K562 (cell line): ENCODE measurements around the gene ELMO3. TPM values are rescaled to one million over a fixed set of nuclear protein-coding genes. Genes with fewer than 3 reads are reported as not detected.

Experiments used
- CBFA2T2 ChIP-seq: fragments of 450-650 bp; conservative IDR thresholded peaks from 2 replicates; pipeline ENCODE4 v1.6.1; 2017; ENCODE audit warnings: mild to moderate bottlenecking
- CBFA2T3 ChIP-seq: fragments of 450-650 bp; IDR thresholded peaks from 2 replicates; pipeline ENCODE4 v1.6.1; 2017
- CTBP1 ChIP-seq: fragments of 450-650 bp; IDR thresholded peaks from 2 replicates; pipeline ENCODE4 v1.6.1; 2016; ENCODE audit warnings: borderline replicate concordance
- GTF2F1 ChIP-seq: IDR thresholded peaks from 2 replicates; pipeline ENCODE4 v1.6.1; 2011; ENCODE audit warnings: low read depth, low read length, improper control_type of control experiment
- KAT8 ChIP-seq: fragments of 450-650 bp; IDR thresholded peaks from 2 replicates; pipeline ENCODE4 v1.6.1; 2016; ENCODE audit warnings: low read depth, mild to moderate bottlenecking
- KDM5B ChIP-seq: fragments of 200-600 bp; sonication (generic); IDR thresholded peaks from 2 replicates; pipeline ENCODE4 v1.6.1; 2012; ENCODE audit warnings: low read depth, mild to moderate bottlenecking, moderate library complexity, low read length, control low read depth, inconsistent platforms; ENCODE audit not compliant: insufficient replicate concordance
- KHSRP ChIP-seq: fragments of 450-650 bp; IDR thresholded peaks from 2 replicates; pipeline ENCODE4 v1.6.1; 2017
- NRF1 ChIP-seq, 2 experiments: fragments of 450-650 bp; IDR thresholded peaks in 1 of 2; conservative IDR thresholded peaks in 1 of 2; 2 replicates each; pipeline ENCODE4 v1.6.1; 2014; ENCODE audit warnings: mild to moderate bottlenecking in 2 of 2
- PTBP1 ChIP-seq: fragments of 200-400 bp; formaldehyde crosslinking; IDR thresholded peaks from 2 replicates; pipeline ENCODE4 v1.6.1; 2017; ENCODE audit warnings: low read depth, low read length
- SMAD1 ChIP-seq: fragments of 150-350 bp; IDR thresholded peaks from 2 replicates; pipeline ENCODE4 v1.6.1; 2014; ENCODE audit warnings: low read length, low read depth; ENCODE audit not compliant: partially characterized antibody
- TAF1 ChIP-seq: IDR thresholded peaks from 2 replicates; pipeline ENCODE4 v1.6.1; 2011; ENCODE audit warnings: mild to moderate bottlenecking, low read length, moderate library complexity; ENCODE audit not compliant: insufficient read depth, control insufficient read depth, severe bottlenecking; ENCODE audit errors: extremely low read depth
- TBP ChIP-seq: optimal IDR thresholded peaks from 2 replicates; pipeline ENCODE3; 2011; ENCODE audit warnings: low read depth, low read length, improper control_type of control experiment
- TRIM24 ChIP-seq, 2 experiments: fragments of 450-650 bp; IDR thresholded peaks; 2 replicates each; pipeline ENCODE4 v1.6.1; 2016
- U2AF1 ChIP-seq: fragments of 200-400 bp; formaldehyde crosslinking; optimal IDR thresholded peaks from 2 replicates; pipeline ENCODE3; 2017; ENCODE audit warnings: mild to moderate bottlenecking, low read depth, low read length, moderate library complexity
- ZC3H11A ChIP-seq: IDR thresholded peaks from 2 replicates; pipeline ENCODE4 v1.6.1; 2012; ENCODE audit warnings: low read depth, low read length, improper control_type of control experiment
- polyA plus RNA-seq, 8 experiments: library from polyadenylated mRNA; depleted of rRNA in 4 of 8; stranded (reverse) in 5 of 8; unstranded in 3 of 8; fragments of >200 nt; fragmentation: Nextera tagmentation in 2 of 8; fragmentation: Illumina TruSeq in 1 of 8; extraction: Ambion mirVana in 2 of 8; extraction: Trizol in 1 of 8; gene quantifications; 2 replicates each; pipeline versions ENCODE4 v1.2.1 to v1.2.3, GENCODE V29; 2011 to 2014; ENCODE audit warnings: inconsistent platforms in 1 of 8, missing spikeins in 1 of 8
- total RNA-seq, 7 experiments: library from RNA; depleted of rRNA in 6 of 7; stranded (reverse); fragments of >200 nt in 6 of 7; fragmentation: Illumina TruSeq in 2 of 7; extraction: Trizol in 2 of 7; gene quantifications; 2 replicates each; pipeline versions ENCODE4 v1.2.1 to v1.2.3, GENCODE V29; 2011 to 2021; ENCODE audit warnings: low replicate concordance in 1 of 7
- TF ChIP-seq, protein P1 (sequence below): fragments of 250-450 bp; sonication (Bioruptor Pico); IDR thresholded peaks from 2 replicates; pipeline ENCODE4 v1.9.0; 2021; ENCODE audit warnings: mild to moderate bottlenecking, inconsistent platforms
- TF ChIP-seq, protein P2 (sequence below): sonication (generic); formaldehyde crosslinking; IDR thresholded peaks from 2 replicates; pipeline ENCODE4 v1.9.0; 2022; ENCODE audit warnings: mild to moderate bottlenecking, missing genetic modification reagents
- TF ChIP-seq, protein P3 (sequence below): sonication (generic); formaldehyde crosslinking; IDR thresholded peaks from 2 replicates; pipeline ENCODE4 v1.8.1; 2023; ENCODE audit warnings: mild to moderate bottlenecking, missing genetic modification reagents, moderate library complexity
- TF ChIP-seq, protein P4 (sequence below), 2 experiments: IDR thresholded peaks; 2 replicates each; pipeline ENCODE4 v1.6.1; 2011; ENCODE audit warnings: borderline replicate concordance in 1 of 2, control low read depth in 1 of 2, low read depth in 1 of 2, low read length in 1 of 2, mild to moderate bottlenecking in 1 of 2, mixed read lengths in 1 of 2, moderate library complexity in 1 of 2; ENCODE audit not compliant: insufficient read depth in 1 of 2, insufficient read length in 1 of 2, poor library complexity in 1 of 2, severe bottlenecking in 1 of 2; ENCODE audit errors: extremely low read depth in 1 of 2
- TF ChIP-seq, protein P5 (sequence below): fragments of 450-650 bp; IDR thresholded peaks from 2 replicates; pipeline ENCODE4 v1.6.1; 2016; ENCODE audit warnings: mild to moderate bottlenecking

Gene ELMO3
- total and polyA plus RNA-seq, 9 of the 15 experiments (the other 6 are each of a cell fraction or from before 2014, with no cell fraction given): 0.04 to 5.1 (median 1.5) TPM

DNA sequence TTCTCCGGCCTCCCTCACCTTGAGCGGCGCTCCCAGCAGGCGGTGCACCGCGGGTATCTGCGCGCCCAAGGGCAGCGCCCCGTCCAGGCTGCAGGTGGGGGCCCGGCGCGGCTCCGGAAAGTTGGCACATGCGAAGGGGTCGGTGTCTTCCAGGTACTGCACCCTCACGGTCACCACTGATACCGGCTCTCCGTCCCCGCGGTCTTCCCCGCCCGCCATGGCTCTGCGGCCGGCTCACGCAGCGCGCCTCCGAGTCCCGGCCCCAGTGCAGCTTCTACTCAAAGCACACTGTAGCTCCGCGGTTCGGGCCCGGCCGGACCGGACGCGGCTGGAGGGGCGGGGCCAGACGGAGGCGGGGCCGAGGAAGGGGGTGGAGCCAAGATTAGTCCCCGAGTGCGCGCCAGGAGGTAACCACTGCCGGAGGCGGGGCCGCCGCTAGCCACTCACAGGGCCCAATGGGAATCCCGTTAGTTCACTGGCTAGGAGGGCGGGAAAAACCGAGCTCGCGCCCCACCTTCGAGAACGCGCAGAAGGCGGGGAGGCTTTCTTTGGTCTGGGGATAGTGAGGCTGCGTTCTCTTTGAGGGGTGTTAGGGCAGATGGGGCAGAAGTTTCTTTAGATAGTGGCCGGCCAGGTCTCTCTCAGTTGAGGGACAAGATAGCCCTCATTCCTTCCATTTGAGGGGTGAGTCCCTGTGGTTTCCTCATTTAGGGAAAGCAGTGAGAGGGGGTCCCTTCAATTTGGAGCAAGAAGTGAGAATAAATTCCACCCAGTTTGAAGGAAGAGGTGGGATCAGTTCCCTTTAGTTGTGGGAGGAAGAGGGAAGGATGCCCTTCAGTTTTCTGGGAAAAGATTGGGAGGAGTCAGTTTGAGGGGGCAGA lies 48.5 kb downstream of the ELMO3 start, which contains the start of gene FHOD1 (continued):
- TF ChIP-seq TBP (peak; percentile 76), CBFA2T3 (no peak), SMAD1 (peak; percentile 21), TAF1 (peak; percentile 89), TRIM24 (IDR thresholded peaks at IDR 0.05) (0 out of 4 replicates have a peak, but pooled peaks of 1 of the 2 experiments have one; percentile 3), ZC3H11A (no peak), KDM5B (peak; percentile 45), GTF2F1 (peak; percentile 16; the same call in 1 of the 2 replicates), CTBP1 (peak; percentile 63), KHSRP (no peak), U2AF1 (peak; percentile 69), KAT8 (no peak), NRF1 (conservative IDR thresholded peaks at IDR 0.05 in 1 of 2, IDR thresholded peaks at IDR 0.05 in 1 of 2) (peak; percentile 81 to 84), CBFA2T2 (no peak), PTBP1 (0 out of 2 replicates have a peak, but pooled peaks have one; percentile 8)
- TF ChIP-seq, protein P1, sequence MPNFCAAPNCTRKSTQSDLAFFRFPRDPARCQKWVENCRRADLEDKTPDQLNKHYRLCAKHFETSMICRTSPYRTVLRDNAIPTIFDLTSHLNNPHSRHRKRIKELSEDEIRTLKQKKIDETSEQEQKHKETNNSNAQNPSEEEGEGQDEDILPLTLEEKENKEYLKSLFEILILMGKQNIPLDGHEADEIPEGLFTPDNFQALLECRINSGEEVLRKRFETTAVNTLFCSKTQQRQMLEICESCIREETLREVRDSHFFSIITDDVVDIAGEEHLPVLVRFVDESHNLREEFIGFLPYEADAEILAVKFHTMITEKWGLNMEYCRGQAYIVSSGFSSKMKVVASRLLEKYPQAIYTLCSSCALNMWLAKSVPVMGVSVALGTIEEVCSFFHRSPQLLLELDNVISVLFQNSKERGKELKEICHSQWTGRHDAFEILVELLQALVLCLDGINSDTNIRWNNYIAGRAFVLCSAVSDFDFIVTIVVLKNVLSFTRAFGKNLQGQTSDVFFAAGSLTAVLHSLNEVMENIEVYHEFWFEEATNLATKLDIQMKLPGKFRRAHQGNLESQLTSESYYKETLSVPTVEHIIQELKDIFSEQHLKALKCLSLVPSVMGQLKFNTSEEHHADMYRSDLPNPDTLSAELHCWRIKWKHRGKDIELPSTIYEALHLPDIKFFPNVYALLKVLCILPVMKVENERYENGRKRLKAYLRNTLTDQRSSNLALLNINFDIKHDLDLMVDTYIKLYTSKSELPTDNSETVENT (CRISPR knock-in tag): peak; percentile 56; the same call in 1 of the 2 replicates
- TF ChIP-seq, protein P2, sequence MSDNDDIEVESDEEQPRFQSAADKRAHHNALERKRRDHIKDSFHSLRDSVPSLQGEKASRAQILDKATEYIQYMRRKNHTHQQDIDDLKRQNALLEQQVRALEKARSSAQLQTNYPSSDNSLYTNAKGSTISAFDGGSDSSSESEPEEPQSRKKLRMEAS (CRISPR knock-in tag): peak; percentile 82
- TF ChIP-seq, protein P3, sequence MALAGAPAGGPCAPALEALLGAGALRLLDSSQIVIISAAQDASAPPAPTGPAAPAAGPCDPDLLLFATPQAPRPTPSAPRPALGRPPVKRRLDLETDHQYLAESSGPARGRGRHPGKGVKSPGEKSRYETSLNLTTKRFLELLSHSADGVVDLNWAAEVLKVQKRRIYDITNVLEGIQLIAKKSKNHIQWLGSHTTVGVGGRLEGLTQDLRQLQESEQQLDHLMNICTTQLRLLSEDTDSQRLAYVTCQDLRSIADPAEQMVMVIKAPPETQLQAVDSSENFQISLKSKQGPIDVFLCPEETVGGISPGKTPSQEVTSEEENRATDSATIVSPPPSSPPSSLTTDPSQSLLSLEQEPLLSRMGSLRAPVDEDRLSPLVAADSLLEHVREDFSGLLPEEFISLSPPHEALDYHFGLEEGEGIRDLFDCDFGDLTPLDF (CRISPR knock-in tag): peak; percentile 96
- TF ChIP-seq, protein P4, sequence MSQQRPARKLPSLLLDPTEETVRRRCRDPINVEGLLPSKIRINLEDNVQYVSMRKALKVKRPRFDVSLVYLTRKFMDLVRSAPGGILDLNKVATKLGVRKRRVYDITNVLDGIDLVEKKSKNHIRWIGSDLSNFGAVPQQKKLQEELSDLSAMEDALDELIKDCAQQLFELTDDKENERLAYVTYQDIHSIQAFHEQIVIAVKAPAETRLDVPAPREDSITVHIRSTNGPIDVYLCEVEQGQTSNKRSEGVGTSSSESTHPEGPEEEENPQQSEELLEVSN (IDR thresholded peaks at IDR 0.05; ENCODE audit: borderline replicate concordance in 1 of 2, extremely low read depth in 1 of 2, insufficient read depth in 1 of 2, insufficient read length in 1 of 2, low read depth in 1 of 2, low read length in 1 of 2, poor library complexity in 1 of 2, severe bottlenecking in 1 of 2): peak; percentile 97 to 99
- TF ChIP-seq, protein P5, sequence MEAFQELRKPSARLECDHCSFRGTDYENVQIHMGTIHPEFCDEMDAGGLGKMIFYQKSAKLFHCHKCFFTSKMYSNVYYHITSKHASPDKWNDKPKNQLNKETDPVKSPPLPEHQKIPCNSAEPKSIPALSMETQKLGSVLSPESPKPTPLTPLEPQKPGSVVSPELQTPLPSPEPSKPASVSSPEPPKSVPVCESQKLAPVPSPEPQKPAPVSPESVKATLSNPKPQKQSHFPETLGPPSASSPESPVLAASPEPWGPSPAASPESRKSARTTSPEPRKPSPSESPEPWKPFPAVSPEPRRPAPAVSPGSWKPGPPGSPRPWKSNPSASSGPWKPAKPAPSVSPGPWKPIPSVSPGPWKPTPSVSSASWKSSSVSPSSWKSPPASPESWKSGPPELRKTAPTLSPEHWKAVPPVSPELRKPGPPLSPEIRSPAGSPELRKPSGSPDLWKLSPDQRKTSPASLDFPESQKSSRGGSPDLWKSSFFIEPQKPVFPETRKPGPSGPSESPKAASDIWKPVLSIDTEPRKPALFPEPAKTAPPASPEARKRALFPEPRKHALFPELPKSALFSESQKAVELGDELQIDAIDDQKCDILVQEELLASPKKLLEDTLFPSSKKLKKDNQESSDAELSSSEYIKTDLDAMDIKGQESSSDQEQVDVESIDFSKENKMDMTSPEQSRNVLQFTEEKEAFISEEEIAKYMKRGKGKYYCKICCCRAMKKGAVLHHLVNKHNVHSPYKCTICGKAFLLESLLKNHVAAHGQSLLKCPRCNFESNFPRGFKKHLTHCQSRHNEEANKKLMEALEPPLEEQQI: no peak
